Left lobe of liver (tissue), 2 donors: ENCODE results near the gene MEF2C. TPM values are rescaled to one million over a fixed set of nuclear protein-coding genes. Genes with fewer than 3 reads are reported as not detected.
A peak's percentile ranks its signal among the peaks of the same experiment; 100 is the strongest.
"Not testable (repeated sequence)": the region's sequence is repeated elsewhere in the genome, so short reads cannot be mapped to it uniquely, and the experiment has no call there.

ENCODE experiments used
- ATAC-seq: fragments of 200-7000 bp; cut with Tn5 transposase; one replicate; pipeline ENCODE4 v1.9.1; 2020; ENCODE audit warnings: mild to moderate bottlenecking, moderate library complexity
- DNase-seq: peaks from one replicate; pipeline ENCODE4 v3.0.0-alpha.2; 2020; ENCODE audit warnings: low spot score
- total RNA-seq: library from RNA; stranded (reverse); gene quantifications from one replicate; pipeline ENCODE4 v1.2.1, GENCODE V29; 2021
- donor health status: DM: no; HTN: no; CAD: no; lungs with moderate emphysema.
- donor health status: DM: no; HTN: yes; CAD: no.

The MEF2C gene
- 5.1 TPM for total RNA-seq

GRCh38 chr5:88883059-88883835, at the start of gene MEF2C:
Gene MEF2C (minus strand): TSS chr5:88883184. CDS start chr5:88823788, 59,396 bp downstream.
- ATAC-seq (peak; percentile 81), DNase-seq (peak; percentile 65)

GRCh38 chr5:88932541-88932940, 49.6 kb upstream of the MEF2C start:
- no peak for ATAC-seq
- no peak for DNase-seq

- ATAC-seq: no peak
- no peak for DNase-seq
These were observed 47.4 kb upstream of the MEF2C start for GRCh38 chr5:88930335-88930734.

- DNase-seq: no peak
- no peak for ATAC-seq
These were observed 46.4 kb upstream of the MEF2C start for GRCh38 chr5:88929385-88929784.

- no peak for DNase-seq
- ATAC-seq: no peak
These were observed 43.8 kb upstream of the MEF2C start for GRCh38 chr5:88926774-88927173.

GRCh38 chr5:88925692-88926490, 42.9 kb upstream of the MEF2C start:
- no peak for ATAC-seq
- DNase-seq: no peak

- ATAC-seq: no peak
- DNase-seq: no peak
These were observed 41.3 kb upstream of the MEF2C start for GRCh38 chr5:88924330-88924657.

GRCh38 chr5:88923623-88924329, 40.8 kb upstream of the MEF2C start:
- DNase-seq (no peak), ATAC-seq (no peak)

- not testable (repeated sequence) for ATAC-seq, DNase-seq
These were observed 29.8 kb upstream of the MEF2C start for GRCh38 chr5:88912743-88913142.

- not testable (repeated sequence) for DNase-seq, ATAC-seq
These were observed 28.1 kb upstream of the MEF2C start for GRCh38 chr5:88911059-88911572.

- ATAC-seq, DNase-seq: not testable (repeated sequence)
These were observed 21.5 kb upstream of the MEF2C start for GRCh38 chr5:88904478-88904877.

- DNase-seq, ATAC-seq: not testable (repeated sequence)
These were observed 21.0 kb upstream of the MEF2C start for GRCh38 chr5:88903966-88904365.

- DNase-seq, ATAC-seq: not testable (repeated sequence)
These were observed 18.1 kb upstream of the MEF2C start for GRCh38 chr5:88901077-88901476.

- ATAC-seq: no peak
- no peak for DNase-seq
These were observed 16.2 kb upstream of the MEF2C start for GRCh38 chr5:88899096-88899737.

GRCh38 chr5:88897748-88898147, 14.8 kb upstream of the MEF2C start:
- DNase-seq: no peak
- no peak for ATAC-seq

- no peak for ATAC-seq
- no peak for DNase-seq
These were observed 12.9 kb upstream of the MEF2C start for GRCh38 chr5:88895681-88896501.

GRCh38 chr5:88892669-88893068, 9.7 kb upstream of the MEF2C start:
- ATAC-seq: no peak

GRCh38 chr5:88890070-88890781, 7.2 kb upstream of the MEF2C start:
- ATAC-seq (no peak), DNase-seq (no peak)

More at GRCh38 chr5:88892669-88893068, 9.7 kb upstream of the MEF2C start:
- DNase-seq: no peak
